ENCODE measurements around the gene LMNTD1.

LMNTD1 gene

DNA sequence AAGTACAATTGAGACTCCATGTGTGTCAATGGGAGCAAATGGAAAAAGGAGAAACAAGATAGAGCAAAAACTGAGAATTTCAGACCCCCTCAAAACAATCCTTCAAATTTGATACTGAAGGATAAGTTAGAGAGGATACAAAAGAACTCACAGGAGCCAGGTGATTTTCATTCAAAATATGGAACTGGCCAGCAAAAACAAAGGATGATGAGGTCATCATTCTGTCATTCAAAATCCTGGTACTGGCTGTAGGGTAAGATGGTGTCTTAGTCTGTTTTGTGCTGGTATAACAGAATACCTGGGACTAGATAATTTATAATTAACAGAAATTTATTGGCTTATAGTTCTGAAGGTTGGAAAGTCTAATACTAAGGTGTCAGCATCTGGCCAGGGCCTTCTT is 80.6 kb downstream of the LMNTD1 start:
- Histone ChIP-seq H3K36me3 (ENCODE audit: control insufficient read depth, insufficient read depth, low read length) (no peaks in the 10 kb centered on the region), H3K9ac (ENCODE audit: low read length) (no peak overlapping the region), H3K4me1 (ENCODE audit: control insufficient read depth, insufficient read depth, low read length) (no peaks in the 10 kb centered on the region), H3K27me3 (ENCODE audit: control insufficient read depth, insufficient read depth, low read length) (no peaks in the 10 kb centered on the region), H3K4me3 (ENCODE audit: low read length) (no peak overlapping the region), H3K9me3 (ENCODE audit: control insufficient read depth, low read length) (no peaks in the 10 kb centered on the region)

DNA sequence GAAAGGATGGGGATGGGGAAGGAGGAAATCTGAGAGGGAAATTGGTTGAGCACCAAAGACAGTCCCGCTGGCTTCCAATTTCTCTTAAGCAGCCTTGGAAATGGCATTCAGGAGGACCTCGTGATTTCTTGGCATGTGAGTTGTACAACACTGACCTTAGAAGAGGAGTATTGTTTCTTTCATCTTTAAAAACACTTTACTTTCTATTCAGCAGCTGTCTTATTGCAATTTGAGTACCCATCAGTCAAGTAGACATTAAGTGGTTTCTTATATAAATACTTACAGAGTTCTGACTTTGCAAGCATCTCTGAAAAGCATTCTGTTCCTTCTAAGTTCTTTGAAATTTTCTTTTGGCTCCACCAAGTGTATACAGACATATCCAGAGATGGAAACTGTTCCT is 83.2 kb downstream of the LMNTD1 start:
- no peak overlapping the region for H3K4me3 ChIP-seq (ENCODE audit: low read length)
- no peaks in the 10 kb centered on the region for H3K27me3 ChIP-seq (ENCODE audit: control insufficient read depth, insufficient read depth, low read length)
- H3K9me3 ChIP-seq (ENCODE audit: control insufficient read depth, low read length): no peaks in the 10 kb centered on the region
- no peaks in the 10 kb centered on the region for H3K4me1 ChIP-seq (ENCODE audit: control insufficient read depth, insufficient read depth, low read length)
- no peaks in the 10 kb centered on the region for H3K36me3 ChIP-seq (ENCODE audit: control insufficient read depth, insufficient read depth, low read length)
- H3K9ac ChIP-seq (ENCODE audit: low read length): no peak overlapping the region

GRCh38 chr12:25469368-25469767 is 83.7 kb downstream of the LMNTD1 start:
- no peaks in the 10 kb centered on the region for H3K36me3 ChIP-seq (ENCODE audit: control insufficient read depth, insufficient read depth, low read length)
- H3K9ac ChIP-seq (ENCODE audit: low read length): no peak overlapping the region
- no peak overlapping the region for H3K4me3 ChIP-seq (ENCODE audit: low read length)
- no peaks in the 10 kb centered on the region for H3K4me1 ChIP-seq (ENCODE audit: control insufficient read depth, insufficient read depth, low read length)
- no peaks in the 10 kb centered on the region for H3K27me3 ChIP-seq (ENCODE audit: control insufficient read depth, insufficient read depth, low read length)
- H3K9me3 ChIP-seq (ENCODE audit: control insufficient read depth, low read length): no peaks in the 10 kb centered on the region

- Histone ChIP-seq H3K36me3 (ENCODE audit: control insufficient read depth, insufficient read depth, low read length) (no peaks in the 10 kb centered on the region), H3K4me3 (ENCODE audit: low read length) (no peak overlapping the region), H3K9me3 (ENCODE audit: control insufficient read depth, low read length) (no peaks in the 10 kb centered on the region), H3K4me1 (ENCODE audit: control insufficient read depth, insufficient read depth, low read length) (no peaks in the 10 kb centered on the region), H3K9ac (ENCODE audit: low read length) (no peak overlapping the region), H3K27me3 (ENCODE audit: control insufficient read depth, insufficient read depth, low read length) (no peaks in the 10 kb centered on the region)
Measured at GRCh38 chr12:25463521-25463920, 89.6 kb downstream of the LMNTD1 start.

GRCh38 chr12:25463005-25463404 is 90.1 kb downstream of the LMNTD1 start:
- no peak overlapping the region for H3K4me3 ChIP-seq (ENCODE audit: low read length)
- no peaks in the 10 kb centered on the region for H3K27me3 ChIP-seq (ENCODE audit: control insufficient read depth, insufficient read depth, low read length)
- H3K4me1 ChIP-seq (ENCODE audit: control insufficient read depth, insufficient read depth, low read length): no peaks in the 10 kb centered on the region
- H3K36me3 ChIP-seq (ENCODE audit: control insufficient read depth, insufficient read depth, low read length): no peaks in the 10 kb centered on the region
- H3K9ac ChIP-seq (ENCODE audit: low read length): no peak overlapping the region
- no peaks in the 10 kb centered on the region for H3K9me3 ChIP-seq (ENCODE audit: control insufficient read depth, low read length)

DNA sequence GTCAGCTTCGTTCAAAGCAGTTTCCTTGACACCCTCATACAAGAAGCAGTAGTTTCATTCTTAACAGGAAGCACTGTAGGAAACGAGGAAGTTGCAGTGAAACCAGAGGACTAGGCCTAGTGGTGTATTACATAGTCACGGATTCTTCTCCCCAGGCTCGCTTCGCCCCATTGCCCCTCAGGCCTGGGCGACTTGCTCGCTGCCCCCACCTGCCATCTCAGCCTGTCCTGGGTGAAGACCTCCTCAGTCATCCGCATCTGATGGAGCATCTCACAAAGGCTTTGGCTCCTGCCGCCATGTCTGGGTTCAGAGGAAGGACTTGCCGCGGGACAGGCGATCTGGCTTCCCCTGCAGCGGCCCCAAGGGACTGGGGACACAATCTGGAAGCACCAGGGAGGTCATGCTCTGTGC is 93.5 kb downstream of the LMNTD1 start:
- H3K9ac ChIP-seq (ENCODE audit: low read length): no peak overlapping the region
- no peak overlapping the region for H3K4me3 ChIP-seq (ENCODE audit: low read length)
- H3K4me1 ChIP-seq (ENCODE audit: control insufficient read depth, insufficient read depth, low read length): no peaks in the 10 kb centered on the region
- no peaks in the 10 kb centered on the region for H3K9me3 ChIP-seq (ENCODE audit: control insufficient read depth, low read length)
- H3K36me3 ChIP-seq (ENCODE audit: control insufficient read depth, insufficient read depth, low read length): no peaks in the 10 kb centered on the region
- H3K27me3 ChIP-seq (ENCODE audit: control insufficient read depth, insufficient read depth, low read length): no peaks in the 10 kb centered on the region

GRCh38 chr12:25458047-25458552 is 95.0 kb downstream of the LMNTD1 start:
- H3K36me3 ChIP-seq (ENCODE audit: control insufficient read depth, insufficient read depth, low read length): no peaks in the 10 kb centered on the region
- no peaks in the 10 kb centered on the region for H3K27me3 ChIP-seq (ENCODE audit: control insufficient read depth, insufficient read depth, low read length)
- no peaks in the 10 kb centered on the region for H3K4me1 ChIP-seq (ENCODE audit: control insufficient read depth, insufficient read depth, low read length)
- H3K9ac ChIP-seq (ENCODE audit: low read length): no peak overlapping the region
- H3K9me3 ChIP-seq (ENCODE audit: control insufficient read depth, low read length): no peaks in the 10 kb centered on the region
- H3K4me3 ChIP-seq (ENCODE audit: low read length): no peak overlapping the region

DNA sequence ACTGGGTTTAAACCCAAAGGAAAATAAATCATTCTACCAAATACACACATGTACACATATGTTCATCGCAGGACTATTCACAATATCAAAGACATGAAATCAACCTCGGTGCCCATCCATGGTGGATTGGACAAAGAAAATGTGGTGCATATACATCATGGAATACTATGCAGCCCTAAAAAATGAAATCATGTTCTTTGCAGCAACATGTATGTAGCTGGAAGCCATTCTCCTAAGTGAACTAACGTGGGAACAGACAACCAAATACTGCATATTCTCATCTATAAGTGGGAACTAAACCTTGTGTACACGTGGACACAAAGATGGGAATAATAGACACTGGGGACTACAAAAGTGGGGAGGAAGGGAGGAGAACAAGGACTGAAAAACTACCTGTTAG is 96.6 kb downstream of the LMNTD1 start:
- no peaks in the 10 kb centered on the region for H3K36me3 ChIP-seq (ENCODE audit: control insufficient read depth, insufficient read depth, low read length)
- H3K9me3 ChIP-seq (ENCODE audit: control insufficient read depth, low read length): no peaks in the 10 kb centered on the region

DNA sequence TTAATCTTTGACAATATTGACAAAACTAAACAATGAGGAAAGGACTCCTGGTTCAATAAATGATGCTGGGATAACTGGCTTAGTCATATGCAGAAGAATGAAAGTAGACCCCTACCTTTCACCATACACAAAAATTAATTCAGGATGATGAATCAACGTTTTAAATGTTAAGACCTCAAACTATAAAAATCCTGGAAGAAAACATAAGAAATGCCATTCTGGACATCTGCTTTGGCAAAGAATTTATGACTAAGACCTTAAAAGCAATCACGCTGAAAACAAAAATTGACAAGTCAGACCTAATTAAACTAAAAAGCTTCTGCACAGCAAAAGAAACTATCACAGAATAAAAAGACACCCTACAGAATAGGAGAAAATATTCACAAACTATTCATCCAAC is 97.4 kb downstream of the LMNTD1 start:
- H3K9me3 ChIP-seq (ENCODE audit: control insufficient read depth, low read length): no peaks in the 10 kb centered on the region
- no peaks in the 10 kb centered on the region for H3K27me3 ChIP-seq (ENCODE audit: control insufficient read depth, insufficient read depth, low read length)
- H3K4me1 ChIP-seq (ENCODE audit: control insufficient read depth, insufficient read depth, low read length): no peaks in the 10 kb centered on the region
- no peak overlapping the region for H3K4me3 ChIP-seq (ENCODE audit: low read length)
- no peaks in the 10 kb centered on the region for H3K36me3 ChIP-seq (ENCODE audit: control insufficient read depth, insufficient read depth, low read length)
- H3K9ac ChIP-seq (ENCODE audit: low read length): no peak overlapping the region

More for the DNA sequence above, 96.6 kb downstream of the LMNTD1 start:
- no peaks in the 10 kb centered on the region for H3K27me3 ChIP-seq (ENCODE audit: control insufficient read depth, insufficient read depth, low read length)
- H3K4me3 ChIP-seq (ENCODE audit: low read length): no peak overlapping the region
- no peaks in the 10 kb centered on the region for H3K4me1 ChIP-seq (ENCODE audit: control insufficient read depth, insufficient read depth, low read length)
- no peak overlapping the region for H3K9ac ChIP-seq (ENCODE audit: low read length)

GRCh38 chr12:25449007-25449406 is 104.1 kb downstream of the LMNTD1 start:
- no peaks in the 10 kb centered on the region for H3K36me3 ChIP-seq (ENCODE audit: control insufficient read depth, insufficient read depth, low read length)
- H3K4me3 ChIP-seq (ENCODE audit: low read length): no peak overlapping the region
- no peaks in the 10 kb centered on the region for H3K27me3 ChIP-seq (ENCODE audit: control insufficient read depth, insufficient read depth, low read length)
- H3K4me1 ChIP-seq (ENCODE audit: control insufficient read depth, insufficient read depth, low read length): no peaks in the 10 kb centered on the region
- H3K9me3 ChIP-seq (ENCODE audit: control insufficient read depth, low read length): no peaks in the 10 kb centered on the region
- no peak overlapping the region for H3K9ac ChIP-seq (ENCODE audit: low read length)

DNA sequence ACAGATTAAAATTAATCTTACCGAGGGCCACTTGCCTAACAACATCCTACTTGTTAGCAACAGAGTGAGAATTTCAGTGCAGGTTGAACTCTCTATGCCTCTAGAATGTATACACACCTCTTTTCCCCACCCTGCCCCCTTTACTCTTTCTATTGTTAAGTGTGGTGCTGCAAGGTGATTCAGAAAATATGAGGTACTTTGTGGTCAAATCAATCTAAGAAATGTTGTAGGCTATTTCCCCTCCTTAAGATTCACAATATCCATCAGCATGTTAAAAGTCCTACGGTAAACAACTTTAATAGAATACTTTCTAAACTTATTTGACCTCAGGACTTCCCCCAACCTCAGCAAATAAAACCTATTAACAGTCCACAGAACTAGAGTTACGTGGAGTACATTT is 106.0 kb downstream of the LMNTD1 start:
- H3K9me3 ChIP-seq (ENCODE audit: control insufficient read depth, low read length): no peaks in the 10 kb centered on the region
- H3K4me3 ChIP-seq (ENCODE audit: low read length): no peak overlapping the region
- H3K9ac ChIP-seq (ENCODE audit: low read length): no peak overlapping the region
- no peaks in the 10 kb centered on the region for H3K4me1 ChIP-seq (ENCODE audit: control insufficient read depth, insufficient read depth, low read length)
- H3K36me3 ChIP-seq (ENCODE audit: control insufficient read depth, insufficient read depth, low read length): no peaks in the 10 kb centered on the region
- no peaks in the 10 kb centered on the region for H3K27me3 ChIP-seq (ENCODE audit: control insufficient read depth, insufficient read depth, low read length)

DNA sequence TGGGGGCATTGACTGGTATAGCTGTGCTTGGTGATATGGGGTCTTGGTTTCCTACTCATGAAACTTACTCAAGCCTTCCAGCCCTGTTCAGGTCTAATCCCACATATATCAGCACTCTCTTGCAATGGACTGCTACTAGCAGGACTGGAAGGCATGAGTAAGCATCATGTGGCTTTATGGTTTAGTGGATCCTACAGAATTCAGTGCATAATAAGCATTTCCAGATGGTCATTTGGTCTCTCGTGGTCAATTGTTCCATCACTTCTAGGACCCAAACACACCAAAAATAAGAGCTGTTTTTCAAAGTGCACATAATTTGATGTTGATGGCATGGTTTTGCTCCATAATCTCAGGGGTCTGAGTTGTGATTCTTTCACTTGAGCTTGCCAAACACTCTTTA is 114.4 kb downstream of the LMNTD1 start:
- Histone ChIP-seq H3K27me3 (ENCODE audit: control insufficient read depth, insufficient read depth, low read length) (no peaks in the 10 kb centered on the region), H3K4me3 (ENCODE audit: low read length) (no peak overlapping the region), H3K9ac (ENCODE audit: low read length) (no peak overlapping the region)

More for the DNA sequence above, 114.4 kb downstream of the LMNTD1 start:
- no peaks in the 10 kb centered on the region for H3K9me3 ChIP-seq (ENCODE audit: control insufficient read depth, low read length)
- no peaks in the 10 kb centered on the region for H3K36me3 ChIP-seq (ENCODE audit: control insufficient read depth, insufficient read depth, low read length)
- no peaks in the 10 kb centered on the region for H3K4me1 ChIP-seq (ENCODE audit: control insufficient read depth, insufficient read depth, low read length)
